HG03442 (cell line): ENCODE data around the gene SLC35E2B.
"Not testable (repeated sequence)": the region's sequence is repeated elsewhere in the genome, so short reads cannot be mapped to it uniquely, and the experiment has no call there.

Source experiments
- ATAC-seq: cut with Tn5 transposase; IDR thresholded peaks from one replicate; pipeline ENCODE4 v1.9.1; 2021; ENCODE audit warnings: mild to moderate bottlenecking, moderate library complexity; ENCODE audit not compliant: unreplicated experiment

Gene SLC35E2B

DNA sequence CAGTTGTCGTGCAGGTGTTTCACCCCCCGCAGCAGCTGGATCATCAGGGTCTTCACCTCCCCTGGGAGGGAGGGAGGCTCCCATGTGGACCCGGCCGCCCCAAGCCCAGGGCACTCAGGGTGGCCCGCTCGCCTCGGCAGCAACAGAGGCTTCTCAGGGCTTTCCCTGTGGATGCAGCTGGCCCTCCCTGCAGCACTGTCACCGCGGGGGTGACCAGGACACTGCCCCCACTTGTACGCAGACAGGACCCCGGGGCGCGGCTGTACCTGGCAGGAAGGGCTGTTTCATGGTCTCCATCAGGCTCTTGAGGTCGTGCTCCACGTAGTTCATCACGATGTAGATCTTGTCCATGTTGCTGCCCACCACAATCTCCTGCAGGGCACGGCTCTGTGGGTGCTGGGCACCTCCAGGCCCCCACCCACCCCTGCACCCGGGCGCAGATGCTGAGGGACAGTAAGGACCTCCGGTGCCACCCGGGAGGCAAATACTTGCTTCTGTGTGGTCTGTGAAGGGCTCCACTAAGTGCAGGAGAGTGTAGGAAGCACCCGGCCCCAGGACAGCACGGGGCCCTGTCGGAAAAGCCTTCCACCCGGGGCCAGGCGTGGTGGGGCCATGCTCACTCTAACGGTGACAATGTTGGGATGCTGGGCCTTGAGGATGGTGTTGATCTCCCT is 11.8 kb upstream of the SLC35E2B start:
- ATAC-seq = not testable (repeated sequence)

GRCh38 chr1:1703796-1704195 is 11.2 kb upstream of the SLC35E2B start:
- ATAC-seq = no peak

DNA sequence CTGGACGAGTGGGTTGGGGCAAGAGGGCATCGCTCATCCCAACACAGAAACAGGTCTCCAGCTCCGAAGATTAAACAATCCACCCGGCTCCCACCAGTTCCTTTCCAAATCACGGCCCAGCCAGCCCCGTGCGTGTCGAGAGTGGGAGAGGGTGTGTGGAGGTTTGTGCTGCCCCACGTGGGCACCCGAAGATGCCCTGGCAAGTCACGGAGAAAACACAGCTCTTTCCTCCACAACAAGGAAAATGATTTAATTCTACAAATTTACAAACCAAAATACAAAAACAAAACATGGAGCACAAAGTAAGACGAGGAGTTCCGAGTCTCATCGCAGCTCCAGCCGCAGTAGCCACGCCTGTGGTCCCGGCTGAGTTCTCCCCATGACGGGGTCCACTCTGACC is 9.9 kb upstream of the SLC35E2B start:
- not testable (repeated sequence) for ATAC-seq

- ATAC-seq = not testable (repeated sequence)
Observed at GRCh38 chr1:1700557-1700956, 8.0 kb upstream of the SLC35E2B start.

DNA sequence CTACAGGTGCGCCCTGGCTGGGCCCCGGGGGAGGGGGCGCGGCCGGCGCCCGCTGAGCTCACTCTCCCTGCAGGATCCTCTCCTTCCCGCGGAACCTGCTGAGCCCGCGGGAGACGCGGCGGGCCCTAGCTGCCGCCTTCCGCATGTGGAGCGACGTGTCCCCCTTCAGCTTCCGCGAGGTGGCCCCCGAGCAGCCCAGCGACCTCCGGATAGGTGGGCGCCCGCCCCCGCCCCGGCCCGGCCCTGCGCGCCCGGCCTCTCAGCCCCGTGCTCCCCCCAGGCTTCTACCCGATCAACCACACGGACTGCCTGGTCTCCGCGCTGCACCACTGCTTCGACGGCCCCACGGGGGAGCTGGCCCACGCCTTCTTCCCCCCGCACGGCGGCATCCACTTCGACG is 7.5 kb upstream of the SLC35E2B start:
- ATAC-seq = not testable (repeated sequence)

- ATAC-seq = not testable (repeated sequence)
Observed at GRCh38 chr1:1699061-1699460, 6.5 kb upstream of the SLC35E2B start.

GRCh38 chr1:1697358-1698183 is 5.0 kb upstream of the SLC35E2B start:
- ATAC-seq = not testable (repeated sequence)

- ATAC-seq = not testable (repeated sequence)
Observed at GRCh38 chr1:1696431-1697357, 4.1 kb upstream of the SLC35E2B start.

DNA sequence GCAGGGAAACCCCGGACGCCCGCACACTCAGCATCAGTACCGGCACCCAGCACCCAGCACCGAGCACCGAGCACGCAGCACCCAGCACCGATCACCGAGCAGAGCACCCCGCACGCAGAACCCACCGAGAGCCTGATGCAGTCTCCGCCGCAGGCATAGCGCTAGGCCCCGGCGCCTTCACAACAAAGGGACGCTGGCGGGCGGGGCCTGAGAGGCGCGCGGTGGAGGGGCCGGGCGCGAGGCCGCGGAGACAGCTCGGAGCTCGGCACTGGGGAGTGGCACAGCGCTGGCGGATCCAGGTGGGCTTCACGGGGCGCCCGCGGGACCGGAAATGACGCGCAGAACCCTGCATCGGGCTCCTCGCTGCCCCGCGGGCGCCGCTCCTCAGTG is 276 bp downstream of the SLC35E2B start:
- peak; percentile 19 for ATAC-seq

GRCh38 chr1:1691443-1691842 is 1.2 kb downstream of the SLC35E2B start:
- not testable (repeated sequence) for ATAC-seq

GRCh38 chr1:1689526-1689925 is 3.1 kb downstream of the SLC35E2B start:
- not testable (repeated sequence) for ATAC-seq

DNA sequence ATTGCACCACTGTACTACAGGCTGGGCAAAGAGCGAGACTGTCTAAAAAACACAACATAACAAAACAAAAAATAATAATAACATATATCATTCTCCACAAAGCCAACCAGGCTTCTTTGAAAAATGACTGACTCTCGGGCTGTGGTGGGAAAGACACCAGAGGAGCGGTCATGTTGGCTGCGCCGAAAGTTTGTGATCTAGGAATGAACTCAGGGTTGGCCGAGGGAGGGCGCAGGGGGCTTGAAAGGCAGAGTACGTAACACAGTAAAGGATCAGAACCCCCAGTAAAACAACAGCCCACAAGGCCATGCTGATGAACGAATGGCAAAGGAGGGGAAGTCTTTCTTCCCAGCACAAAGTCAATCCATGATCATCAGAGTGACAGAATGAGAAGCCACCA is 4.7 kb downstream of the SLC35E2B start:
- no peak for ATAC-seq

DNA sequence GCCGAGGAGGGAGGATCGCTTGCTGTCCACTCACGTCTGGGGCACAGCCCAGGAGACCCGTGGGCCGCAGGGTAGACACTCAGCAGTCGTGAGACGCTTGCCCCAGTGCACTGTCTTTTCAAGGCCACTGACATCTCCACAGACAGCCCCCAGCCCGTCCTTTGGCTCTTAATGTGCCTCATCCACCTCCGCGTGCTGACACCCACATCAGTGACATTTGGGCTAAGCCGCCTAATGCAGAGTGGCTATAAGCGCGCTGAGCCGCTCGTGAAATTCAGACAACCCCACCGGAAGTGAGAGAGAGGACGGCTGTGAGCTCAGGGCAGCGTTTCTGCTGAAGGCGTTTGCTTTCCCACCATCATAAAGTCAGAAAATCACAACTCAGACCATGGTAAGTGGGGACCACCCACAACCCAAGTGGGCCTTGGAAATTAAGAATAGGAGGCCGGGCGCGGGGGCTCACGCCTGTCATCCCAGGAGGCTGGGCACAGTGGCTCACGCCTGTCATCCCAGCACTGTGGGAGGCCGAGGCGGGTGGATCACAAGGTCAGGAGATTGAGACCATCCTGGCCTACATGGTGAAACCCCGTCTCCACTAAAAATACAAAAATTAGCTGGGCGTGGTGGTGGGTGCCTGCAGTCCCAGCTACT is 8.4 kb downstream of the SLC35E2B start:
- ATAC-seq = no peak

DNA sequence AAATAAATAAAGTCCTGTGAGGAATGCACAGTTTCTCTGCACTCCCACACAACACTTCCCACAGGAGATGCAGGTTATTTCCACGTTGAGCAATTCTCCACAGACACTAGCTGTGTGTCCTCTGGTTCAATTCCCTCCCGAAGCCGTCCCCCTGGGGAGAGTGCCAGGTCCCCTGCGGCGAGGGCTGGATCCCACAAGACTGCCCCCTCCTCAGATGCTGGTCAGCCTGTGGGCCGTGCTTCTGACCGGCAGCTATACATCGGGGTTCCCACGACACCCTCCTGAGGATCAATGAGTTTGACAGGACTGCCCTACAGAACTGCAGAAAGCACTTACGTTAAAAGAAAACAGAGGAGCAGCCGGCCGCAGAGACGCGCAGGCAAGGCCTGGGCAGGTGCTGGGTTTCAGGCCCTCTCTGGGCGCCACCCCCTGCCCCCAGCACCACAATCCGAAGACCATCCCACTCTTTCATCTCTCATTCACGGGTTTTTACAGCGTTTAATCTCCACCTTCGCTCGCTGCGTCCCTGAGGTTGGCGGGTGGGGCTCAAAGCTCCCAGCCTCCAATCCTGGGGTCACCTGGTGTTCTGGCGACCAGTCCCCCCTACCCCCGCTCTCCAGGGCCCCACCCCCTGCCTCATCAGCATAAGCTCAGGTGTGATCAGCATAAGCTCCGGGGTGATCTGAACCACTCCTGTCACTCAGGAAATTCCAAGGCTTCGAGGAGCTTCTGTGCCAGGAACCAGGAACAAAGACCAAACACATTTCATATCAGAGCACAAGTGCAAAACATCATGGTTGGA is 9.3 kb downstream of the SLC35E2B start:
- ATAC-seq = no peak

GRCh38 chr1:1680912-1681273 is 11.7 kb downstream of the SLC35E2B start:
- ATAC-seq = no peak

DNA sequence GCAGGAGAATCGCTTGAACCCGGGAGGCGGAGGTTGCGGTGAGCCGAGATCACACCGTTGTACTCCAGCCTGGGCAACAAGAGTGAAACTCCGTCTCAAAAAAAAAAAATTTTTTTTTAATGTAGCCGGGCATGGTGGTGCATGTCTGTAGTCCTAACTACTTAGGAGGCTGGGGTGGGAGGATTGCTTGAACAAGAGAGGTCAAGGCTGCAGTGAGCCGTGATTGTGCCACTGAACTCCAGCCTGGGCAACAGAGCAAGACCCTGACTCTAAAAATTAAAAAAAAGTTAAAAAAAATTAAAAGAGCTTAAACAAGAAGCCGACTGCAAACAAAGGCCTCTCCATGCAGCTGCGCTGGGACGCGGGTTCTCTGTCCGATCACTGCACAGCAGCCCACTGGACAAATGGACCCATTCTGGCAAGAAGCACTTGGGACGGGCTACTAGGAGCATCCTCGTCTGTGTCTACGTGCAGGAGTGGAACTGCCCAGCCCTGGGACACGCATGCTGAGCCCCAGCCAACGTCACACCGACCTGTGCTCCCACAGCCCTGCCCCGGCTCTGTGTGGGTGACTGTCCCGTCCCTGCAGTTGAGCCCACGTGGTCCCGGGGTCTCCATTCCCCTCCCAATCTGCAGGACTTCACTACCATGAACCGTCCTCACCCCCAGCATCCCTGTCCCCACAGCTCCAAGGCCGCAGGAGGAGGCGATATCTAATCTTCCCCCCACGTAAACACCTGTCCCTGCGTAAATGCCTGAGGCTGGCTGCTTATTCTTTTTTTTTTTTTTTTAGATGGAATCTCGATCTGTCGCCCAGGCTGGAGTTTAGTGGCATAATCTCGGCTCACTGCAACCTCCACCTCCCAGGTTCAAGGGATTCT is 12.3 kb downstream of the SLC35E2B start:
- no peak for ATAC-seq

GRCh38 chr1:1678581-1679380 is 13.8 kb downstream of the SLC35E2B start:
- ATAC-seq = peak; percentile 27
